GM12878 (cell line): ENCODE results near the gene TSPAN5. TPM values are rescaled to one million over a fixed set of nuclear protein-coding genes. Genes with fewer than 3 reads are reported as not detected.

Experiments
- ATAC-seq: fragments of 200-7000 bp; cut with Tn5 transposase; 3 replicates; pipeline ENCODE4 v1.9.1; 2020; ENCODE audit warnings: mild to moderate bottlenecking, moderate library complexity
- BruUV-seq: library from RNA; stranded (reverse); fragments of 400-500 nt; replicated peaks from 2 replicates; lab custom pipeline; 2021; lab: Mats Ljungman, UMichigan
- CTCF ChIA-PET: fragments of 300-600 bp; sonication (Branson Sonifier 250); formaldehyde crosslinking; extraction: SDS; loops from one replicate; lab custom pipeline; 2021; ENCODE audit warnings: inconsistent platforms; lab: Yijun Ruan, JAX
- POLR2A ChIA-PET: fragments of 350-600 bp; formaldehyde crosslinking; extraction: SDS; loops from one replicate; lab custom pipeline; 2021; ENCODE audit warnings: inconsistent platforms; lab: Charles Lee
- RAD21 ChIA-PET: fragments of 300-600 bp; sonication (Branson Sonifier 250); formaldehyde crosslinking; loops from one replicate; lab custom pipeline; 2023; ENCODE audit warnings: antibody characterized with exemption; ENCODE audit not compliant: unreplicated experiment; lab: Charles Lee
- SMC1A ChIA-PET: fragments of 300-600 bp; sonication (Branson Sonifier 250); formaldehyde crosslinking; loops from one replicate; lab custom pipeline; 2023; ENCODE audit not compliant: unreplicated experiment, uncharacterized antibody; lab: Charles Lee
- DNase-seq: peaks from one replicate; pipeline ENCODE4 v3.0.0-alpha.2; 2011; ENCODE audit warnings: low read depth, low spot score
- FAIRE-seq: peaks from 3 replicates; lab custom pipeline; 2011; peaks lifted over from hg19 to GRCh38; lab: Jason Lieb, UNC
- H2AFZ ChIP-seq: 2 replicates; pipeline ENCODE4 v1.6.0; 2011; ENCODE audit warnings: low read depth, low read length, control low read depth; ENCODE audit not compliant: control insufficient read depth
- H3K27ac ChIP-seq: 2 replicates; pipeline ENCODE4 v1.5.1; 2011; ENCODE audit warnings: control low read depth; ENCODE audit not compliant: control insufficient read depth, insufficient read depth
- H3K27me3 ChIP-seq, 2 experiments: replicated peaks in 1 of 2; 2 replicates each; pipeline versions ENCODE4 v1.6.0 to v1.6.1; 2011; ENCODE audit warnings: low read length in 1 of 2; ENCODE audit not compliant: control insufficient read depth in 2 of 2, insufficient read depth in 2 of 2
- H3K36me3 ChIP-seq, 2 experiments: 2 replicates each; pipeline ENCODE4 v1.5.1; 2011; ENCODE audit warnings: low read length in 1 of 2; ENCODE audit not compliant: control insufficient read depth in 2 of 2, insufficient read depth in 2 of 2
- H3K4me1 ChIP-seq: 2 replicates; pipeline ENCODE4 v1.6.1; 2011; ENCODE audit warnings: mild to moderate bottlenecking, low read length, moderate library complexity, mixed read lengths; ENCODE audit not compliant: control insufficient read depth, insufficient read depth
- H3K4me2 ChIP-seq: 2 replicates; pipeline ENCODE4 v1.6.0; 2011; ENCODE audit warnings: control low read depth; ENCODE audit not compliant: control insufficient read depth, insufficient read depth
- H3K4me3 ChIP-seq: fragments of 200-600 bp; sonication (generic); 2 replicates; pipeline ENCODE4 v1.5.1; 2016
- H3K79me2 ChIP-seq: 2 replicates; pipeline ENCODE4 v1.6.0; 2011; ENCODE audit warnings: low read length; ENCODE audit not compliant: control insufficient read depth, insufficient read depth
- H3K9ac ChIP-seq: 2 replicates; pipeline ENCODE4 v1.8.0; 2011; ENCODE audit warnings: low read length, control low read depth, mixed read lengths; ENCODE audit not compliant: control insufficient read depth, insufficient read depth
- H3K9me3 ChIP-seq: replicated peaks from 3 replicates; pipeline ENCODE4 v1.5.1; 2011; ENCODE audit warnings: mild to moderate bottlenecking, low read length; ENCODE audit not compliant: control insufficient read depth, insufficient read depth
- H4K20me1 ChIP-seq: 2 replicates; pipeline ENCODE4 v1.6.0; 2011; ENCODE audit not compliant: control insufficient read depth, insufficient read depth
- CEBPB ChIP-seq, 2 experiments: fragments of 150-350 bp in 1 of 2; IDR thresholded peaks; 2 replicates each; pipeline ENCODE4 v1.6.1; 2012 to 2014; ENCODE audit warnings: low read depth in 2 of 2, low read length in 2 of 2, borderline replicate concordance in 1 of 2, inconsistent platforms in 1 of 2
- CEBPZ ChIP-seq: fragments of 150-350 bp; IDR thresholded peaks from 2 replicates; pipeline ENCODE4 v1.6.1; 2016; ENCODE audit warnings: low read depth, low read length
- CHD1 ChIP-seq: IDR thresholded peaks from 2 replicates; pipeline ENCODE4 v1.6.1; 2012; ENCODE audit warnings: low read depth, low read length, improper control_type of control experiment
- ESRRA ChIP-seq: IDR thresholded peaks from 2 replicates; pipeline ENCODE4 v1.6.1; 2012; ENCODE audit warnings: mild to moderate bottlenecking, low read length, improper control_type of control experiment
- IKZF1 ChIP-seq: fragments of 450-650 bp; conservative IDR thresholded peaks from 2 replicates; pipeline ENCODE4 v1.6.1; 2017; ENCODE audit warnings: antibody characterized with exemption, mild to moderate bottlenecking
- MLLT1 ChIP-seq: fragments of 450-650 bp; IDR thresholded peaks from 2 replicates; pipeline ENCODE4 v1.6.1; 2016; ENCODE audit warnings: mild to moderate bottlenecking
- NFIC ChIP-seq: IDR thresholded peaks from 2 replicates; pipeline ENCODE4 v1.6.1; 2012; ENCODE audit warnings: low read depth, mild to moderate bottlenecking, inconsistent platforms, low read length, moderate library complexity
- POLR2AphosphoS2 ChIP-seq: IDR thresholded peaks from 2 replicates; pipeline ENCODE4 v1.6.1; 2011; ENCODE audit warnings: low read depth, mild to moderate bottlenecking, low read length, improper control_type of control experiment, moderate library complexity
- RELB ChIP-seq: fragments of 450-650 bp; IDR thresholded peaks from 2 replicates; pipeline ENCODE4 v1.6.1; 2017; ENCODE audit warnings: low read depth, mild to moderate bottlenecking, moderate library complexity
- SP1 ChIP-seq: IDR thresholded peaks from one replicate; pipeline ENCODE4 v1.6.1; 2011; ENCODE audit warnings: low read depth, low read length
- YBX1 ChIP-seq: fragments of 450-650 bp; IDR thresholded peaks from 2 replicates; pipeline ENCODE4 v1.6.1; 2016; ENCODE audit warnings: antibody characterized with exemption
- ZSCAN29 ChIP-seq: fragments of 450-650 bp; IDR thresholded peaks from 2 replicates; pipeline ENCODE4 v1.6.1; 2017; ENCODE audit warnings: mild to moderate bottlenecking, moderate library complexity
- WGBS: methylation state at CpG from one replicate; pipeline ENCODE4 v1.1.6; 2016; ENCODE audit warnings: low lambda C conversion rate; ENCODE audit not compliant: insufficient replicate concordance, insufficient coverage; ENCODE audit errors: missing lambda C conversion rate; 5-methylcytosine and 5-hydroxymethylcytosine counted together
- in situ Hi-C: fragments of 300-500 bp; cut with MboI; formaldehyde crosslinking; loops from 9 replicates; pipeline ENCODE4 v1.14.3; 2018; ENCODE audit warnings: mixed read lengths
- intact Hi-C: fragments of 100-400 bp; cut with micrococcal nuclease; formaldehyde crosslinking; loops from one replicate; pipeline ENCODE4 v1.14.2; 2022; ENCODE audit not compliant: unreplicated experiment
- polyA plus RNA-seq, 11 experiments: library from polyadenylated mRNA; depleted of rRNA in 4 of 11; unstranded in 6 of 11; stranded (reverse) in 5 of 11; fragments of >200 nt; fragmentation: Nextera tagmentation in 4 of 11; fragmentation: Illumina TruSeq in 1 of 11; extraction: Ambion mirVana in 4 of 11; extraction: Trizol in 1 of 11; gene quantifications; 1 replicate in 1 of 11; 2 replicates in 10 of 11; pipeline versions ENCODE4 v1.2.1 to v1.2.3, GENCODE V29; 2011 to 2016; ENCODE audit warnings: inconsistent platforms in 2 of 11, missing spikeins in 2 of 11, low read depth in 1 of 11
- total RNA-seq, 4 experiments: library from RNA; depleted of rRNA in 3 of 4; stranded (reverse); fragments of >200 nt in 3 of 4; fragmentation: Illumina TruSeq in 1 of 4; extraction: Trizol in 1 of 4; gene quantifications; 2 replicates each; pipeline versions ENCODE4 v1.2.1 to v1.2.3, GENCODE V29; 2013 to 2021
- TF ChIP-seq, protein P1 (sequence below): fragments of 450-650 bp; IDR thresholded peaks from 2 replicates; pipeline ENCODE4 v1.6.1; 2017; ENCODE audit warnings: mild to moderate bottlenecking, low read depth, inconsistent platforms; ENCODE audit not compliant: poor library complexity, severe bottlenecking

TSPAN5 gene
- total and polyA plus RNA-seq, 10 of the 15 experiments (the other 5 are each of a cell fraction or from before 2014, with no cell fraction given), result 0.09 to 8.2 (median 0.27) TPM

DNA sequence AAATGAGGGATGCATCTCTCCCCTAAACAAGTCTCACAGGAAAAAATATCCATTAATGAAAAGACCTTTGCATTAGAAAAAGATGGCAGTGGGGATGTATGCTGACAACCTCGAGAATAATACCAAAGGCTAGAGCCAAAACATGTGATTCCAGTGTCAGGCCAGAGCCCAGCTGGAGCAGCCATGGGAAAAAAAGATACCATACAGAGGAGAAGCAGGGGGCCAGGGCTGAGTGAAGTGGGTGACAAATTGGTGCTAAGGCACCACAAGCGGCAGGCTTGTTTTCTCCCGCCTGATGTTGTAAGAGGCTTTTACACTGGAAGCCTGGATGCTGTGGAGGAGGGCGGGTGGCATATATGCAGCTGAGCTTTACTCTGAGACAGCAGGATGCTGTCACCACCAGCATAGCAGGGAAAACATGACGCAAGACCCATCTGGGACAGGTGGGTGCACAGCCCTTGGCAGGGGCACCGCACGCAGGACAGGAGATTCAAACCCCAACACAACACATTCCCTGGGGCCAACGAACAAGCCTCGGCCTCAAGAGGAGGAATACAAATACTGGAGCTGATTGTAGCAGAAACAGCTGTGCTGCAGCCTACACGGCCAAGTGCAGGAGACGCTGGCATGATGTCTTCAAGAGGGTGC lies 91.9 kb downstream of the TSPAN5 start (continued):
- TF ChIP-seq MLLT1, result no peak
- TF ChIP-seq CEBPZ, result no peak
- TF ChIP-seq SP1, result no peak

DNA sequence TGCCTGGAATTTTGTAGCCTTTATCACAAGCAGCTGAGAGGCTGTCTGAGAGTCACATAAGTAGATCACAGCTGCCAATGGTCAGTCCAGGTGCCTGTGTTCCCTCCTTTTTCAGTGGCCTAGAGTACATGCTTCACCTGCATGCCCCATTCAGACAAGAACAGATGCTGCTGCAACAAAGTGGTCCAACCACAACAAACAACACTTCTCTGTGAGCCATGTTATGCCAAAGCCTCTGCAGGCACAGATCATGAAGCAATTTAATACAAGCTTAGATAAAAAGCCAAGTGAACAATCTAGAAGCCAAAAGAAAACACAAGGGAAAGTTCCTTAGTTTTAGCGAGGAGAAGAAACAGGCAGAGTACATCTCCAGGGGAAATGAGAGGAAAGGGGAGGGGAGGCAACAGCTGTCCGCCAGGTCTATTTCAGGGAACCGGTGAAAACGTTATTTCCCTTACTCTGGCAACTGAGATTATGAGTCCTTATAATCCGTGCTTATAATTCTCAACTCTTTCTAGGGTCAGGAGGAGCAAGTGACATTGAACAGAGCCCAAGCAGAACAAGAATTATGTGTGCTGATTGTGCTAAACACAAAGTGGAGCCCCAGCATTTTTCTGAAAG lies 92.6 kb downstream of the TSPAN5 start:
- no peak overlapping the region for H3K9ac ChIP-seq
- TF ChIP-seq, protein P1, sequence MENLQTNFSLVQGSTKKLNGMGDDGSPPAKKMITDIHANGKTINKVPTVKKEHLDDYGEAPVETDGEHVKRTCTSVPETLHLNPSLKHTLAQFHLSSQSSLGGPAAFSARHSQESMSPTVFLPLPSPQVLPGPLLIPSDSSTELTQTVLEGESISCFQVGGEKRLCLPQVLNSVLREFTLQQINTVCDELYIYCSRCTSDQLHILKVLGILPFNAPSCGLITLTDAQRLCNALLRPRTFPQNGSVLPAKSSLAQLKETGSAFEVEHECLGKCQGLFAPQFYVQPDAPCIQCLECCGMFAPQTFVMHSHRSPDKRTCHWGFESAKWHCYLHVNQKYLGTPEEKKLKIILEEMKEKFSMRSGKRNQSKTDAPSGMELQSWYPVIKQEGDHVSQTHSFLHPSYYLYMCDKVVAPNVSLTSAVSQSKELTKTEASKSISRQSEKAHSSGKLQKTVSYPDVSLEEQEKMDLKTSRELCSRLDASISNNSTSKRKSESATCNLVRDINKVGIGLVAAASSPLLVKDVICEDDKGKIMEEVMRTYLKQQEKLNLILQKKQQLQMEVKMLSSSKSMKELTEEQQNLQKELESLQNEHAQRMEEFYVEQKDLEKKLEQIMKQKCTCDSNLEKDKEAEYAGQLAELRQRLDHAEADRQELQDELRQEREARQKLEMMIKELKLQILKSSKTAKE, result no peak
- TF ChIP-seq RELB, result no peak
- no peak for TF ChIP-seq CHD1
- no peak for TF ChIP-seq POLR2AphosphoS2
- no peak for TF ChIP-seq CEBPB (IDR thresholded peaks at IDR 0.05; ENCODE audit: borderline replicate concordance in 1 of 2, low read depth in 2 of 2, low read length in 2 of 2)
- no peak for TF ChIP-seq ZSCAN29
- no peak for TF ChIP-seq NFIC
- no peak for TF ChIP-seq IKZF1
- TF ChIP-seq YBX1, result no peak
- TF ChIP-seq ESRRA, result no peak

More for the DNA sequence above, 92.6 kb downstream of the TSPAN5 start:
- H3K9me3 ChIP-seq, result no peaks in the 10 kb centered on the region
- no peaks in the 10 kb centered on the region for H3K4me1 ChIP-seq
- in situ Hi-C loops, result no loop called here
- H3K27ac ChIP-seq, result no peak overlapping the region
- no peak overlapping the region for H3K4me2 ChIP-seq
- no peaks in the 10 kb centered on the region for H3K27me3 ChIP-seq
- ChIA-PET POLR2A (no interaction called here), SMC1A (interaction anchor here (1.1 to 1.6 kb wide), 3 partner anchors 17 to 83 kb away, joined by 3 read pairs; no protein-coding TSS in a partner anchor), CTCF (interaction anchor here (1.1 to 1.4 kb wide), 2 partner anchors 9 to 98 kb away, joined by 3 to 6 read pairs; no protein-coding TSS in a partner anchor), RAD21 (no interaction called here)
- BruUV-seq, result no TSS peak
- DNase-seq (no peak), ATAC-seq (no peak), FAIRE-seq (no peak)
- H3K79me2 ChIP-seq, result no peaks in the 10 kb centered on the region
- no peaks in the 10 kb centered on the region for H4K20me1 ChIP-seq
- intact Hi-C loops, result no loop called here
- H3K36me3 ChIP-seq, result no peaks in the 10 kb centered on the region
- no peak overlapping the region for H2AFZ ChIP-seq
- 29% methylated on average over 5 of the region's 5 CpGs for WGBS
- no peak overlapping the region for H3K4me3 ChIP-seq
